Measurements from ENCODE around the gene ANTXR1.
A peak's percentile ranks its signal among the peaks of the same experiment; 100 is the strongest.

Gene ANTXR1

DNA sequence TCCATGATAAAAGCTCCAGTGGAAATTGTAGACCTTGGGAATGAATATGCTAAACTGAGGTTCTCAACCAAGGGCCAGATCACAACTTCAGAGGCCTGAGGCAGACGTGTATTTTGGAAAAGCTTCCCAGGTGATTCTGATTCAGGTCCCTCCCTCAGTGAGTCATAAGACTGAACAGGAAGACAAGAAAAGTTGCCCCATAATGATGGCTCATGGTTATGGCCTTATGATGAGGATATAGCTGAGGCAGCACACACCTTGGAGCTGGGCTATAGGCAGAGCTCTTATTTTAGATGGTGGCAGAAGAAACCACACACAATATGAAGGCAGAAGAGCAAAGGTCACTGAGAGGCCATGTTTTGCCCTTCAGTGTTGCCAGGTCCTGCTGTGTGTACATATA, 9.6 kb downstream of the ANTXR1 start:
- DNase-seq (ENCODE audit: extremely low read depth, low read depth) = no peak
- TF ChIP-seq, protein P1, sequence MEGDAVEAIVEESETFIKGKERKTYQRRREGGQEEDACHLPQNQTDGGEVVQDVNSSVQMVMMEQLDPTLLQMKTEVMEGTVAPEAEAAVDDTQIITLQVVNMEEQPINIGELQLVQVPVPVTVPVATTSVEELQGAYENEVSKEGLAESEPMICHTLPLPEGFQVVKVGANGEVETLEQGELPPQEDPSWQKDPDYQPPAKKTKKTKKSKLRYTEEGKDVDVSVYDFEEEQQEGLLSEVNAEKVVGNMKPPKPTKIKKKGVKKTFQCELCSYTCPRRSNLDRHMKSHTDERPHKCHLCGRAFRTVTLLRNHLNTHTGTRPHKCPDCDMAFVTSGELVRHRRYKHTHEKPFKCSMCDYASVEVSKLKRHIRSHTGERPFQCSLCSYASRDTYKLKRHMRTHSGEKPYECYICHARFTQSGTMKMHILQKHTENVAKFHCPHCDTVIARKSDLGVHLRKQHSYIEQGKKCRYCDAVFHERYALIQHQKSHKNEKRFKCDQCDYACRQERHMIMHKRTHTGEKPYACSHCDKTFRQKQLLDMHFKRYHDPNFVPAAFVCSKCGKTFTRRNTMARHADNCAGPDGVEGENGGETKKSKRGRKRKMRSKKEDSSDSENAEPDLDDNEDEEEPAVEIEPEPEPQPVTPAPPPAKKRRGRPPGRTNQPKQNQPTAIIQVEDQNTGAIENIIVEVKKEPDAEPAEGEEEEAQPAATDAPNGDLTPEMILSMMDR (IDR thresholded peaks at IDR 0.05; ENCODE audit: low read depth, low read length) = no peak

DNA sequence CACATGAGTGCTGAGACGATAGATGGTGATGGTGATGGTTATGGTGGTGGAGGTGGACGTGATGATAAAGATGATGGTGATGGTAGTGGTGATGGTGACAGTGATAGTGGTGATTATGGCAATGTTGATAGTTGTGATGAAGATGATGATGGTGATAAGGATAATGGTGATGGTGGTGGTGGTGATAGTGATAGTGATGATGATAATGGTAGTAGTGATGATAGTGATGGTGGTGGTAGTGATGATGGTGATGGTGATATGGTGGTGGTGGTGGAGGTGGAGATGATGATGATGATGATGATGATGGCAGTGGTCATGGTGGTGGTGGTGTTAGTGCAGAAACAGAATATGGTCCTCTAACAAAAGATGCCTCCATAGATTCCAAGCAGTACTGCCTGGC, 10.3 kb downstream of the ANTXR1 start:
- no peak for DNase-seq (ENCODE audit: extremely low read depth, low read depth)
- TF ChIP-seq, protein P1 (IDR thresholded peaks at IDR 0.05; ENCODE audit: low read depth, low read length) = no peak

GRCh38 chr2:69026026-69026425, 13.0 kb downstream of the ANTXR1 start:
- no peak for DNase-seq (ENCODE audit: extremely low read depth, low read depth)
- TF ChIP-seq, protein P1 (IDR thresholded peaks at IDR 0.05; ENCODE audit: low read depth, low read length) = peak; percentile 26

DNA sequence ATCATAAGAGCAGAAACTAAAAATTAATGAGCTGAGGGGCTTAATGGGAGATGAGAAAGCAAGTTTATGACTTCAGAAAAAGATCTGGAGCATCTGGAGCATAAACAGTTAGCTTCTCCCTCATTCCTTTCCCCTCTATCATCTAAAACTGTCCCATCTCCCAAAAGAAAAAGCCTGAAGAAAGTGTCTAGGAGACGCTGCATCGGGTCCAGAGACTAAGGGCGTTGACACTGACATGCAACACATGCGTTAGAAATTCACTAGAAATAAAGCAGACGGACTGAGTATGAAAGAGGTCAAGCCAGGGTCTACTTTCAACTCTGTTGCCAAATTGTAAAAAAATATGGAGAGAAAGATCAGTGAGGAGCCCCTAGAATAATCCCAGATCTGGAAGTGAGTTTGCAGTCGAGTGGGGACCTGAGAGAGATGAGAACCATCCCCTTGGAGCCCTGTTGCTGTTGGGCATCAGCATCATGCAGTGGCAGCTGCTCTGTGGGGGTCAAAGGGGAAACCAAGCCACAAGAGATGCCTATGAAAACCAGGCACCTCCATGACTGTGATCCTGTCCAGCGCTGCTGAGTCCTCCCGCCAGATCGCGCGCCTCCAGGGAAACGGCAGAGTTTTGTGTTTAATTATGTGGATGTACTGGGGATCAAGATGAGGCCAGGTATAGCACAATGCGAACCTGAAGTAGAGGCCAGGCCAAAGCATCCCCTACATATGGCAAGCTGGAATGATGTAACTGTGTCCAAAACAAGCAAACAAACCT, 13.9 kb downstream of the ANTXR1 start:
- TF ChIP-seq, protein P1 (IDR thresholded peaks at IDR 0.05; ENCODE audit: low read depth, low read length) = no peak
- no peak for DNase-seq (ENCODE audit: extremely low read depth, low read depth)

- no peak for DNase-seq (ENCODE audit: extremely low read depth, low read depth)
- TF ChIP-seq, protein P1 (IDR thresholded peaks at IDR 0.05; ENCODE audit: low read depth, low read length) = no peak
Observed at GRCh38 chr2:69030800-69031428, 17.9 kb downstream of the ANTXR1 start.

- TF ChIP-seq, protein P1 (IDR thresholded peaks at IDR 0.05; ENCODE audit: low read depth, low read length) = no peak
- no peak for DNase-seq (ENCODE audit: extremely low read depth, low read depth)
Observed at GRCh38 chr2:69031466-69031865, 18.5 kb downstream of the ANTXR1 start.

- DNase-seq (ENCODE audit: extremely low read depth, low read depth) = no peak
- TF ChIP-seq, protein P1 (IDR thresholded peaks at IDR 0.05; ENCODE audit: low read depth, low read length) = no peak
Observed at GRCh38 chr2:69032336-69032735, 19.4 kb downstream of the ANTXR1 start.
